ENCODE results near the gene ANKRD18A. TPM values are rescaled to one million over a fixed set of nuclear protein-coding genes. Genes with fewer than 3 reads are reported as not detected.

Gene ANKRD18A
- total RNA-seq (2022; extraction: Qiagen RNA extraction), result 8.9 to 14.8 TPM (median 11.5 TPM) in 5 replicates

DNA sequence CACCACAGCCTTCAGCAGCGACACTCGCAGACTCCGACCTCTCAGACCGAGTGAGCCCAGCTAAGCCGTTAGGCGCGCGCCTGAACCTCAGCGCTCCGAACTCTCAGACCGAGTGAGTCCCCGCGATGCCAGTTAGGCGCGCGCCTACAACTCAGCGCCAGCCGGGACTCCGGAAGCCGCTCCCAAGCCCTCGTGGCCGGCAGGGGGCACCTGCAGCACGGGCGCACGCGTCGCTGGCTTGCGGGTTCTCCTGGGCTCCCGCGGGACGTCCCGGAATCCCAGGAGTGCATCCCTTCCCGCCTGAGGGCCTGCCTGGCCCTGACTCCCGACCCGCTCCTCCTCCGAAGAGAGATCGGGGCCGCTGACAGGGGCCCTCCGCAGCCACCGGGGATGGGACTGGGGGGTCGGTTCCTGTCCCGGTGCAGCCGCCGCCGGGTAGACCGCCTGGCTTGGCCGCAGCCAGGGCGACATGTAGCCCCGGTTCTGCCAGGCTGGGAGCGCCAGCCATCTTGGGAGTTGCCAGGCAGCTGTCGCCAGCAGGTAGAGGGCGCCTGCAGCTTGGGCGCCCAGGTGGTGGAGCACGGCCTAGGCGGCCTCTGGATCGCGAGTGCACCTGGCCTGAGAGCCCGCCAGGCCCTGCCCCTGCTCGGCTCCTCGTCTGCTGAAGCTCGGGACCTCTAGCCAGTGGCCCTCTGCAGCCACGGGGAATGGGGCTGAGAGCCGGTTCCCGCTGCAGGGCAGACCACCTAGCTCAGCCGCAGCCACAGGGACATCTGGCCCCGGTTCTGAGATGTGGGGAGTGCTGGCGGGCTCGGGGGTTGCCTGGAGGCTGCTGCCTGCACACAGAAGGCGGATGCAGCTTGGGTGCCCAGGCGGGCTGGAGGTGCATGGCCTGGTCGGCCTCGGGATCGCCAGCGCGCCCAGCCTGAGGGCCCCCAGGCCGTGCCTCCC lies at the start of gene ANKRD18A:
Gene ANKRD18A (minus strand): TSS at position 114 of the 951 bp plus-strand sequence. CDS start 311 bp downstream, outside the sequence.

Other genes with a start within 250 kb of the ANKRD18A start
- 50.9 to 60.9 TPM (median 53.5 TPM) in 5 replicates for gene ALDH1B1, start 227.9 kb downstream of the ANKRD18A start, total RNA-seq (2022; extraction: Qiagen RNA extraction)
- gene IGFBPL1, start 196.1 kb downstream of the ANKRD18A start, total RNA-seq (2022; extraction: Qiagen RNA extraction), result 2.2 to 2.8 TPM (median 2.5 TPM) in 5 replicates
- not detected in 5 replicates for gene FAM240B, start 99.5 kb upstream of the ANKRD18A start, total RNA-seq (2022; extraction: Qiagen RNA extraction)

All from A549 treated with CORT108297 at 1 μM for 4 hours (cell line).